HEK293T (cell line): Measurements from ENCODE around the gene BORCS5.

ENCODE experiments used
- FOXK2 ChIP-seq: fragments of 450-650 bp; IDR thresholded peaks from 2 replicates; pipeline ENCODE4 v1.6.1; 2016; ENCODE audit warnings: mild to moderate bottlenecking
- FOXM1 ChIP-seq: fragments of 450-650 bp; IDR thresholded peaks from 2 replicates; pipeline ENCODE4 v1.6.1; 2017; ENCODE audit warnings: mild to moderate bottlenecking, borderline replicate concordance
- HDGF ChIP-seq: fragments of 450-650 bp; IDR thresholded peaks from 2 replicates; pipeline ENCODE4 v1.6.1; 2017; ENCODE audit warnings: antibody characterized with exemption, borderline replicate concordance
- NFRKB ChIP-seq: fragments of 450-650 bp; IDR thresholded peaks from 2 replicates; pipeline ENCODE4 v1.6.1; 2016; ENCODE audit warnings: mild to moderate bottlenecking, moderate library complexity
- PKNOX1 ChIP-seq: fragments of 450-650 bp; IDR thresholded peaks from 2 replicates; pipeline ENCODE4 v1.6.1; 2016
- TARDBP ChIP-seq: fragments of 450-650 bp; IDR thresholded peaks from 2 replicates; pipeline ENCODE4 v1.6.1; 2016

- TF ChIP-seq HDGF = no peak
- TF ChIP-seq PKNOX1 = no peak
- no peak for TF ChIP-seq NFRKB
- TF ChIP-seq FOXK2 = no peak
- no peak for TF ChIP-seq TARDBP
- TF ChIP-seq FOXM1 = no peak
Observed at GRCh38 chr12:12364787-12365445, 8.0 kb downstream of the BORCS5 start.
